Endothelial cell of umbilical vein (primary cell): ENCODE results near the gene GARS1.

Experiments used
- CTCF ChIP-seq, 2 donors: IDR thresholded peaks; 1 replicate in 1 of 2; 2 replicates in 1 of 2; pipeline ENCODE4 v1.5.1; 2011; ENCODE audit warnings: low read length in 2 of 2, mild to moderate bottlenecking in 2 of 2, moderate library complexity in 2 of 2, control low read depth in 1 of 2, inconsistent platforms in 1 of 2, low read depth in 1 of 2; ENCODE audit not compliant: insufficient read depth in 1 of 2; ENCODE audit errors: extremely low read depth in 1 of 2
- EZH2 ChIP-seq: IDR thresholded peaks from 2 replicates; pipeline ENCODE4 v1.6.1; 2012; ENCODE audit warnings: borderline replicate concordance, low read depth, mild to moderate bottlenecking, moderate library complexity, low read length, inconsistent platforms; ENCODE audit not compliant: severe bottlenecking

- no peak for TF ChIP-seq EZH2
- no peak for TF ChIP-seq CTCF (IDR thresholded peaks at IDR 0.05; ENCODE audit: extremely low read depth in 1 of 2, insufficient read depth in 1 of 2, low read depth in 1 of 2, low read length in 2 of 2)
These were observed 40.0 kb downstream of the GARS1 start for GRCh38 chr7:30634634-30635201.
